Measurements from ENCODE around the gene TNPO1.

DNA sequence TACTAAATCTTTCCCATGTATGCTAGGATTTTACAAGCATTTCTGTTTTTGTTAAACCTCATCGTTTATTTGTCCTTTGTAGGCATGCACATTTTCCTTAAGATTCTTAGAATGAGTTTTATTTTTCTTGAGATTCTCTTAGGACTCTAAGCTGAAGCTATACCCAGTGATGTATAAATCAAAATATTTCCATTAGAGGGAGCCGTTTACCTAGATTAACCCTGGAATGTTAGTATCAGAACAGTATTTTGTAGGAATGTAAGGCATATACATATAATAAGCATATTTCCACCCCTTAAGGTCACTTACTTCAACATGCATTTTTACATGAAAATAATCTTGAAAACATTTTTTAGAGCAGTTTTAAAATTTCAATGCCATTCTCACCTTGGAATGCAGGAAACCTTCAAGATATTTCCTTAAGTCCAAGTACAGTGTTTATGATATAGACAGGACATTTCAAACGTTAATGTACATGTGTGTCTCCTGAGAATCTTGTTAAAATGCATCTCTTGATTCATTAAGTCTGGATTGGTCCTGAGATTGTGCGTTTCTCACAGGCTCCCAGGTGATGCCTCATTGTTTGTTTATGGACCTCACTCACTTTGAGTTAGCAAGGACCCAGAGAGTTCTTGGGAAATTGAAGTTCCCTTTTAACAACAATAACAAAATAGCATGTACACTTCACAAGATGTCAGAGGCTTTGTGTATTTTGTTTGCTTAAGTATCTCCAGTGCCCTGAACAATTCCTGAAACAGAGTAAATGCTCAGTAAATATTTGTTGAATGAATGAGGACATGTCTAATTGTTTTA is 104.4 kb downstream of the TNPO1 start:
- TF ChIP-seq, protein P1, sequence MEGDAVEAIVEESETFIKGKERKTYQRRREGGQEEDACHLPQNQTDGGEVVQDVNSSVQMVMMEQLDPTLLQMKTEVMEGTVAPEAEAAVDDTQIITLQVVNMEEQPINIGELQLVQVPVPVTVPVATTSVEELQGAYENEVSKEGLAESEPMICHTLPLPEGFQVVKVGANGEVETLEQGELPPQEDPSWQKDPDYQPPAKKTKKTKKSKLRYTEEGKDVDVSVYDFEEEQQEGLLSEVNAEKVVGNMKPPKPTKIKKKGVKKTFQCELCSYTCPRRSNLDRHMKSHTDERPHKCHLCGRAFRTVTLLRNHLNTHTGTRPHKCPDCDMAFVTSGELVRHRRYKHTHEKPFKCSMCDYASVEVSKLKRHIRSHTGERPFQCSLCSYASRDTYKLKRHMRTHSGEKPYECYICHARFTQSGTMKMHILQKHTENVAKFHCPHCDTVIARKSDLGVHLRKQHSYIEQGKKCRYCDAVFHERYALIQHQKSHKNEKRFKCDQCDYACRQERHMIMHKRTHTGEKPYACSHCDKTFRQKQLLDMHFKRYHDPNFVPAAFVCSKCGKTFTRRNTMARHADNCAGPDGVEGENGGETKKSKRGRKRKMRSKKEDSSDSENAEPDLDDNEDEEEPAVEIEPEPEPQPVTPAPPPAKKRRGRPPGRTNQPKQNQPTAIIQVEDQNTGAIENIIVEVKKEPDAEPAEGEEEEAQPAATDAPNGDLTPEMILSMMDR (IDR thresholded peaks at IDR 0.05; ENCODE audit: low read length): peak; percentile 28; the same call in 1 of the 2 replicates
- no peak for TF ChIP-seq EZH2 (optimal IDR thresholded peaks at IDR 0.05; ENCODE audit: low read depth, low read length)
- TF ChIP-seq EZH2phosphoT487 (IDR thresholded peaks at IDR 0.05; ENCODE audit: low read length): no peak
